Activated T-helper 1 cell treated with anti-CD3 and anti-CD28 coated beads, Interleukin-12 subunit alpha, Interleukin-12 subunit beta, Interleukin-2, Interleukin-4 antibody, amounts not matched to agents 30 ng/mL and 10 ng/mL and 1 ng/mL, durations not matched to agents 14 hours and 24 hours and 36 hours (primary cell): ENCODE results near the gene PLP1. TPM values are rescaled to one million over a fixed set of nuclear protein-coding genes. Genes with fewer than 3 reads are reported as not detected.
"Not testable (repeated sequence)": the region's sequence is repeated elsewhere in the genome, so short reads cannot be mapped to it uniquely, and the experiment has no call there.

Source experiments
- DNase-seq: peaks from one replicate; pipeline ENCODE4 v3.0.0; 2021; ENCODE audit warnings: low spot score
- H3K27ac Mint-ChIP-seq: one replicate; pipeline ENCODE4 v1.8.0; 2021; ENCODE audit warnings: mild to moderate bottlenecking, mixed read lengths
- H3K27me3 Mint-ChIP-seq: one replicate; pipeline ENCODE4 v1.8.0; 2022; ENCODE audit warnings: mild to moderate bottlenecking, moderate library complexity, mixed read lengths; ENCODE audit not compliant: insufficient read depth
- H3K36me3 Mint-ChIP-seq: one replicate; pipeline ENCODE4 v1.8.0; 2021; ENCODE audit warnings: low read depth, mixed read lengths
- H3K4me1 Mint-ChIP-seq: one replicate; pipeline ENCODE4 v1.8.0; 2021; ENCODE audit warnings: low read depth, mixed read lengths
- H3K4me3 Mint-ChIP-seq: one replicate; pipeline ENCODE4 v1.8.0; 2021; ENCODE audit warnings: mild to moderate bottlenecking, moderate library complexity, mixed read lengths
- H3K9me3 Mint-ChIP-seq: one replicate; pipeline ENCODE4 v1.8.0; 2021; ENCODE audit warnings: mixed read lengths
- intact Hi-C: fragments of 100-400 bp; cut with micrococcal nuclease; formaldehyde crosslinking; loops from one replicate; pipeline ENCODE4 v1.15.1; 2024
- total RNA-seq: library from RNA; stranded (reverse); gene quantifications from 2 replicates; pipeline ENCODE4 v1.2.3, GENCODE V29; 2022

PLP1 gene
- total RNA-seq, 1 donor from 2014 or later = not detected

GRCh38 chrX:103818842-103819619 lies 42.4 kb downstream of the PLP1 start:
- no peaks in the 10 kb centered on the region for H3K4me1 Mint-ChIP-seq
- H3K4me3 Mint-ChIP-seq = no peak overlapping the region
- H3K27me3 Mint-ChIP-seq = peaks cover 15% of the 10 kb centered on the region
- no peak overlapping the region for H3K27ac Mint-ChIP-seq
- H3K36me3 Mint-ChIP-seq = no peaks in the 10 kb centered on the region
- no peak for DNase-seq
- intact Hi-C loops = no loop called here
- H3K9me3 Mint-ChIP-seq = no peaks in the 10 kb centered on the region

- H3K4me1 Mint-ChIP-seq, H3K27me3 Mint-ChIP-seq, DNase-seq, H3K9me3 Mint-ChIP-seq, H3K27ac Mint-ChIP-seq, H3K36me3 Mint-ChIP-seq, intact Hi-C loops, H3K4me3 Mint-ChIP-seq: not testable (repeated sequence)
Observed at GRCh38 chrX:103820802-103821201, 44.2 kb downstream of the PLP1 start.

- Mint-ChIP-seq H3K9me3 (no peaks in the 10 kb centered on the region), H3K4me1 (peaks cover 7% of the 10 kb centered on the region), H3K36me3 (no peaks in the 10 kb centered on the region), H3K4me3 (no peak overlapping the region), H3K27me3 (peaks cover 3% of the 10 kb centered on the region), H3K27ac (no peak overlapping the region)
- DNase-seq = no peak
- intact Hi-C loops = no loop called here
Observed at GRCh38 chrX:103823591-103823990, 47.0 kb downstream of the PLP1 start.

- no peak for DNase-seq
- Mint-ChIP-seq H3K9me3 (no peaks in the 10 kb centered on the region), H3K27me3 (peaks cover 9% of the 10 kb centered on the region), H3K4me1 (peaks cover 7% of the 10 kb centered on the region), H3K4me3 (no peak overlapping the region), H3K36me3 (no peaks in the 10 kb centered on the region), H3K27ac (no peak overlapping the region)
- intact Hi-C loops = no loop called here
Observed at GRCh38 chrX:103825881-103826280, 49.2 kb downstream of the PLP1 start.

- no peak for DNase-seq
- H3K4me3 Mint-ChIP-seq = no peak overlapping the region
- H3K9me3 Mint-ChIP-seq = no peaks in the 10 kb centered on the region
- intact Hi-C loops = no loop called here
- H3K27ac Mint-ChIP-seq = no peak overlapping the region
- peaks cover 1% of the 10 kb centered on the region for H3K36me3 Mint-ChIP-seq
- H3K4me1 Mint-ChIP-seq = peaks cover 11% of the 10 kb centered on the region
- H3K27me3 Mint-ChIP-seq = peaks cover 6% of the 10 kb centered on the region
Observed at GRCh38 chrX:103828529-103828928, 51.9 kb downstream of the PLP1 start.

GRCh38 chrX:103830848-103831247 lies 54.2 kb downstream of the PLP1 start:
- DNase-seq = no peak
- Mint-ChIP-seq H3K27me3 (peaks cover 9% of the 10 kb centered on the region), H3K36me3 (peaks cover 1% of the 10 kb centered on the region), H3K27ac (no peak overlapping the region), H3K4me1 (peaks cover 5% of the 10 kb centered on the region), H3K9me3 (no peaks in the 10 kb centered on the region), H3K4me3 (no peak overlapping the region)
- intact Hi-C loops = no loop called here

- H3K9me3 Mint-ChIP-seq = no peaks in the 10 kb centered on the region
- H3K4me1 Mint-ChIP-seq = peaks cover 4% of the 10 kb centered on the region
- H3K36me3 Mint-ChIP-seq = peaks cover 1% of the 10 kb centered on the region
- H3K27ac Mint-ChIP-seq = no peak overlapping the region
- DNase-seq = no peak
- H3K27me3 Mint-ChIP-seq = peaks cover 10% of the 10 kb centered on the region
- intact Hi-C loops = no loop called here
- peak overlapping the region; percentile 77 for H3K4me3 Mint-ChIP-seq
Observed at GRCh38 chrX:103831342-103831802, 54.7 kb downstream of the PLP1 start.

GRCh38 chrX:103831803-103832544 lies 55.3 kb downstream of the PLP1 start, which contains the start of gene RAB9B:
Gene RAB9B, minus strand, starts transcription at chrX:103832257. Its CDS starts 6,473 bp downstream, at chrX:103825784.
- peak; percentile 21 for DNase-seq
- peaks cover 4% of the 10 kb centered on the region for H3K4me1 Mint-ChIP-seq
- peaks cover 11% of the 10 kb centered on the region for H3K27me3 Mint-ChIP-seq
- no peaks in the 10 kb centered on the region for H3K9me3 Mint-ChIP-seq
- H3K36me3 Mint-ChIP-seq = peaks cover 1% of the 10 kb centered on the region
- peak within 1 kb of the TSS; percentile 78 for H3K27ac Mint-ChIP-seq
- intact Hi-C loops = no loop called here
- H3K4me3 Mint-ChIP-seq = peak within 1 kb of the TSS; percentile 85

GRCh38 chrX:103839404-103839803 lies 62.8 kb downstream of the PLP1 start:
- H3K27me3 Mint-ChIP-seq = peaks cover 7% of the 10 kb centered on the region
- intact Hi-C loops = no loop called here
- no peak overlapping the region for H3K4me3 Mint-ChIP-seq
- peaks cover 9% of the 10 kb centered on the region for H3K9me3 Mint-ChIP-seq
- no peak for DNase-seq
- H3K4me1 Mint-ChIP-seq = no peaks in the 10 kb centered on the region
- H3K27ac Mint-ChIP-seq = no peak overlapping the region
- H3K36me3 Mint-ChIP-seq = no peaks in the 10 kb centered on the region

Other genes with a start within 250 kb of the PLP1 start
- 3.2 and 4.1 TPM in 2 replicates for gene TCEAL4, start 191.3 kb upstream of the PLP1 start, total RNA-seq
- 0.23 and 0.32 TPM in 2 replicates for gene TCEAL3, start 168.9 kb upstream of the PLP1 start, total RNA-seq
- 2.6 and 3.5 TPM in 2 replicates for gene TCEAL1, start 147.9 kb upstream of the PLP1 start, total RNA-seq
- gene MORF4L2, start 90.1 kb upstream of the PLP1 start, total RNA-seq = 225 and 229 TPM in 2 replicates
- gene TMEM31, start 65.9 kb upstream of the PLP1 start, total RNA-seq = not detected in 2 replicates
- gene RAB9B, start 55.4 kb downstream of the PLP1 start, total RNA-seq = 0.18 and 0.37 TPM in 2 replicates
- gene TMSB15B, start 185.8 kb downstream of the PLP1 start, total RNA-seq = 8.6 and 8.9 TPM in 2 replicates
- not detected in 2 replicates for gene H2BW1, start 236.9 kb downstream of the PLP1 start, total RNA-seq